A549 (cell line): ENCODE data around the gene RUNDC1. TPM values are rescaled to one million over a fixed set of nuclear protein-coding genes. Genes with fewer than 3 reads are reported as not detected.

Experiments
- ATAC-seq, 2 experiments: fragments of 200-7000 bp in 1 of 2; fragments of >200 bp in 1 of 2; cut with Nextera tagmentation in 1 of 2; cut with Tn5 transposase in 1 of 2; 3 replicates each; pipeline versions ENCODE4 v1.8.0 to v1.9.1; 2018 to 2020; ENCODE audit warnings: mild to moderate bottlenecking in 1 of 2, moderate library complexity in 1 of 2
- CTCF ChIA-PET: fragments of 300-600 bp; sonication (Branson Sonifier 250); formaldehyde crosslinking; extraction: SDS; loops from one replicate; lab custom pipeline; 2021; ENCODE audit warnings: antibody characterized with exemption, inconsistent platforms; lab: Yijun Ruan, JAX
- POLR2A ChIA-PET: fragments of 350-600 bp; formaldehyde crosslinking; extraction: SDS; loops from one replicate; lab custom pipeline; 2021; ENCODE audit warnings: antibody characterized with exemption, inconsistent platforms; lab: Yijun Ruan, JAX
- DNase-seq, 2 experiments: peaks; one replicate each; pipeline versions ENCODE4 v3.0.0 to v3.0.0-alpha.2; 2011 to 2016; ENCODE audit warnings: low read depth in 1 of 2, low spot score in 1 of 2
- FAIRE-seq: peaks from 2 replicates; lab custom pipeline; 2011; peaks lifted over from hg19 to GRCh38; lab: Jason Lieb, UNC
- H3K27ac ChIP-seq, 2 experiments: fragments of >200 bp; sonication (Bioruptor Twin); formaldehyde crosslinking; 3 replicates each; pipeline ENCODE4 v1.5.1; 2016 to 2017
- H3K4me1 ChIP-seq: fragments of >200 bp; sonication (Bioruptor Twin); formaldehyde crosslinking; 3 replicates; pipeline ENCODE4 v1.6.1; 2016
- H3K4me2 ChIP-seq: fragments of >200 bp; sonication (Bioruptor Twin); formaldehyde crosslinking; 3 replicates; pipeline ENCODE4 v1.6.1; 2016
- H3K4me3 ChIP-seq: fragments of >200 bp; sonication (Bioruptor Twin); formaldehyde crosslinking; 3 replicates; pipeline ENCODE4 v1.5.1; 2016
- H3K9me3 ChIP-seq: fragments of >200 bp; sonication (Bioruptor Twin); formaldehyde crosslinking; 3 replicates; pipeline ENCODE4 v1.6.1; 2016
- ATOH8 ChIP-seq: fragments of 250-450 bp; sonication (Bioruptor Pico); IDR thresholded peaks from 2 replicates; pipeline ENCODE4 v1.5.0; 2020; ENCODE audit warnings: low read depth, mild to moderate bottlenecking, moderate library complexity
- BHLHE40 ChIP-seq: IDR thresholded peaks from 2 replicates; pipeline ENCODE4 v1.6.1; 2012; ENCODE audit warnings: low read depth, low read length, inconsistent platforms
- CBX8 ChIP-seq: fragments of 200-600 bp; sonication (generic); IDR thresholded peaks from 2 replicates; pipeline ENCODE4 v1.6.1; 2016
- EHF ChIP-seq: fragments of 250-450 bp; sonication (Bioruptor Pico); IDR thresholded peaks from 2 replicates; pipeline ENCODE4 v1.5.0; 2020; ENCODE audit warnings: mild to moderate bottlenecking
- EHMT2 ChIP-seq: fragments of 200-600 bp; sonication (generic); IDR thresholded peaks from 2 replicates; pipeline ENCODE4 v1.6.1; 2016; ENCODE audit warnings: antibody characterized with exemption, low read depth, mild to moderate bottlenecking, moderate library complexity
- EP300 ChIP-seq, 2 experiments: fragments of >200 bp; sonication (Bioruptor Twin); formaldehyde crosslinking; IDR thresholded peaks; 2 replicates in 1 of 2; 3 replicates in 1 of 2; pipeline ENCODE4 v1.6.1; 2016 to 2017
- FOSL2 ChIP-seq, 2 experiments: fragments of 450-650 bp in 1 of 2; fragments of >200 bp in 1 of 2; sonication (Bioruptor Twin) in 1 of 2; formaldehyde crosslinking; IDR thresholded peaks; 2 replicates each; pipeline versions ENCODE4 v1.5.0 to v1.6.1; 2016 to 2020; ENCODE audit warnings: mild to moderate bottlenecking in 1 of 2, moderate library complexity in 1 of 2
- FOXS1 ChIP-seq: fragments of 250-450 bp; sonication (Bioruptor Pico); IDR thresholded peaks from 2 replicates; pipeline ENCODE4 v1.5.0; 2020; ENCODE audit warnings: mild to moderate bottlenecking, moderate library complexity
- HOXB5 ChIP-seq: fragments of 250-450 bp; sonication (Bioruptor Pico); IDR thresholded peaks from 2 replicates; pipeline ENCODE4 v1.5.0; 2020; ENCODE audit warnings: mild to moderate bottlenecking, moderate library complexity
- JUN ChIP-seq, 2 experiments: fragments of >200 bp; sonication (Bioruptor Twin); formaldehyde crosslinking; IDR thresholded peaks; 2 replicates in 1 of 2; 3 replicates in 1 of 2; pipeline ENCODE4 v1.6.1; 2016 to 2017
- KDM5A ChIP-seq: fragments of 200-600 bp; sonication (generic); IDR thresholded peaks from 2 replicates; pipeline ENCODE4 v1.6.1; 2016; ENCODE audit warnings: antibody characterized with exemption, mild to moderate bottlenecking
- MAX ChIP-seq: IDR thresholded peaks from 2 replicates; pipeline ENCODE4 v1.6.1; 2012
- POLR2A ChIP-seq: IDR thresholded peaks from 2 replicates; pipeline ENCODE4 v1.6.1; 2012; ENCODE audit warnings: mild to moderate bottlenecking, low read length
- RFX5 ChIP-seq: fragments of 450-650 bp; IDR thresholded peaks from 2 replicates; pipeline ENCODE4 v1.7.1; 2014; ENCODE audit warnings: antibody characterized with exemption, mild to moderate bottlenecking, moderate library complexity
- TFCP2L1 ChIP-seq: fragments of 250-450 bp; sonication (Bioruptor Pico); IDR thresholded peaks from 2 replicates; pipeline ENCODE4 v1.5.0; 2021; ENCODE audit warnings: mild to moderate bottlenecking
- USF2 ChIP-seq: fragments of 450-650 bp; IDR thresholded peaks from 2 replicates; pipeline ENCODE4 v1.6.1; 2014; ENCODE audit warnings: antibody characterized with exemption
- ZC3H11A ChIP-seq: fragments of 450-650 bp; IDR thresholded peaks from 2 replicates; pipeline ENCODE4 v1.6.1; 2014; ENCODE audit warnings: antibody characterized with exemption, mild to moderate bottlenecking
- ZSCAN20 ChIP-seq: fragments of 250-450 bp; sonication (Bioruptor Pico); IDR thresholded peaks from 2 replicates; pipeline ENCODE4 v1.8.0; 2022; ENCODE audit warnings: mild to moderate bottlenecking, moderate library complexity
- WGBS: methylation state at CpG from one replicate; pipeline ENCODE4 v1.1.6; 2017; ENCODE audit errors: missing lambda C conversion rate; 5-methylcytosine and 5-hydroxymethylcytosine counted together
- polyA plus RNA-seq, 4 experiments: library from polyadenylated mRNA; depleted of rRNA in 3 of 4; stranded (reverse); fragments of >200 nt; fragmentation: RNase III in 1 of 4; extraction: RNeasy Plus Mini Kit Qiagen cat#74134 plus additional on column Dnase treatment in 1 of 4; gene quantifications; 2 replicates in 3 of 4; 3 replicates in 1 of 4; pipeline ENCODE4 v1.2.3, GENCODE V29; 2011 to 2017

Gene RUNDC1
- polyA plus RNA-seq, 2 of the 4 experiments (the other 2 are of a cell fraction) = 18.7 to 19.1 TPM

- FAIRE-seq = no peak
- POLR2A ChIA-PET = interaction anchor here (1.1 to 6.0 kb wide), 3 partner anchors 13 to 296 kb away, joined by 3 to 40 read pairs (median 14); partner anchors contain the start of genes IFI35 and RPL27
- H3K4me2 ChIP-seq = peak overlapping the region; percentile 98
These were observed 39.8 kb downstream of the RUNDC1 start for GRCh38 chr17:43020030-43020621.

GRCh38 chr17:43020789-43021740 lies 40.7 kb downstream of the RUNDC1 start:
- ChIA-PET POLR2A (interaction anchor here (0.8 to 6.0 kb wide), 5 partner anchors 14 to 311 kb away, joined by 3 to 40 read pairs (median 7); partner anchors contain the start of genes IFI35 and RPL27), CTCF (interaction anchor here (0.6 to 3.1 kb wide), 7 partner anchors 8 to 551 kb away, joined by 3 to 11 read pairs (median 7); partner anchors contain the start of gene RPL27)
- DNase-seq = peak; percentile 70 to 89
- H3K27ac ChIP-seq = peak overlapping the region; percentile 91 to 92
- H3K4me1 ChIP-seq = peaks cover 29% of the 10 kb centered on the region
- H3K4me2 ChIP-seq = peak overlapping the region; percentile 98
- FAIRE-seq = no peak
- TF ChIP-seq USF2 = peak; percentile 72
- TF ChIP-seq FOSL2 (IDR thresholded peaks at IDR 0.05) = no peak
- peak; percentile 81 for TF ChIP-seq FOSL2 (CRISPR knock-in tag; IDR thresholded peaks at IDR 0.05)
- peak in 1 of 2 experiments; percentile 29; a peak in 1 of 5 replicates for TF ChIP-seq JUN (IDR thresholded peaks at IDR 0.05)
- TF ChIP-seq HOXB5 = 0 out of 2 replicates have a peak, but pooled peaks have one; percentile 48
- peak; percentile 37; the same call in 1 of the 2 replicates for TF ChIP-seq BHLHE40
- TF ChIP-seq FOXS1 (CRISPR knock-in tag) = no peak
- TF ChIP-seq ATOH8 (CRISPR knock-in tag) = no peak
- no peak for TF ChIP-seq EP300 (IDR thresholded peaks at IDR 0.05)
- peak; percentile 55; the same call in 1 of the 2 replicates for TF ChIP-seq MAX
- no peak for TF ChIP-seq TFCP2L1 (CRISPR knock-in tag)
- TF ChIP-seq ZC3H11A = no peak
- TF ChIP-seq ZSCAN20 = no peak
- TF ChIP-seq POLR2A = 0 out of 2 replicates have a peak, but pooled peaks have one; percentile 21
- peak overlapping the region; percentile 69 for H3K4me3 ChIP-seq
- 24% methylated on average over 39 of the region's 40 CpGs for WGBS
- no peaks in the 10 kb centered on the region for H3K9me3 ChIP-seq
- peak; percentile 49 to 58 for ATAC-seq

More at GRCh38 chr17:43020030-43020621, 39.8 kb downstream of the RUNDC1 start:
- DNase-seq = no peak
- ATAC-seq = no peak
- no peak for TF ChIP-seq CBX8
- TF ChIP-seq ZSCAN20 = no peak
- no peak for TF ChIP-seq EHF (CRISPR knock-in tag)
- no peak for TF ChIP-seq KDM5A
- no peak for TF ChIP-seq RFX5
- no peak for TF ChIP-seq EHMT2
- no peak for TF ChIP-seq FOXS1 (CRISPR knock-in tag)
- CTCF ChIA-PET = interaction anchor here (1.0 to 3.1 kb wide), 4 partner anchors 7 to 22 kb away, joined by 3 to 11 read pairs (median 7); partner anchors contain the start of gene RPL27
- H3K4me1 ChIP-seq = peaks cover 29% of the 10 kb centered on the region
- H3K27ac ChIP-seq = peak overlapping the region; percentile 6 to 92; a peak in 4 of 6 replicates
- H3K4me3 ChIP-seq = no peak overlapping the region
- H3K9me3 ChIP-seq = no peaks in the 10 kb centered on the region
- WGBS = 78% methylated on average over 5 of the region's 6 CpGs
